Body of pancreas (tissue), 4 donors: Measurements from ENCODE around the gene DTNB. TPM values are rescaled to one million over a fixed set of nuclear protein-coding genes. Genes with fewer than 3 reads are reported as not detected.

ENCODE experiments used
- ATAC-seq: fragments of 150-250 bp; one replicate; pipeline ENCODE4 v1.9.1; 2016
- DNase-seq, 4 donors: peaks; one replicate each; pipeline ENCODE4 v3.0.0-alpha.2; 2019
- H3K27ac ChIP-seq, 4 donors: fragments of 200-600 bp; sonication (generic); 1 replicate in 3 of 4; 2 replicates in 1 of 4; pipeline versions ENCODE4 v1.5.1 to v1.6.1; 2016 to 2019; ENCODE audit warnings: mild to moderate bottlenecking in 1 of 4, mixed read lengths in 1 of 4, moderate library complexity in 1 of 4
- H3K27me3 ChIP-seq, 2 donors: fragments of 200-600 bp; sonication (generic); one replicate each; pipeline ENCODE4 v1.6.0; 2016; ENCODE audit warnings: mild to moderate bottlenecking in 1 of 2
- H3K36me3 ChIP-seq, 2 donors: fragments of 200-600 bp; sonication (generic); replicated peaks in 1 of 2; 2 replicates each; pipeline ENCODE4 v1.5.1; 2016; ENCODE audit warnings: low read depth in 2 of 2; ENCODE audit not compliant: insufficient read depth in 1 of 2
- H3K4me1 ChIP-seq: fragments of 200-600 bp; sonication (generic); one replicate; pipeline ENCODE4 v1.6.0; 2016
- H3K4me3 ChIP-seq, 2 donors: fragments of 200-600 bp; sonication (generic); 1 replicate in 1 of 2; 2 replicates in 1 of 2; pipeline ENCODE4 v1.5.1; 2016 to 2019
- H3K9me3 ChIP-seq, 3 donors: fragments of 200-600 bp; sonication (generic); 1 replicate in 2 of 3; 2 replicates in 1 of 3; pipeline ENCODE4 v1.5.1; 2016
- CTCF ChIP-seq, 7 experiments: fragments of 450-650 bp in 4 of 7; fragments of 200-600 bp in 3 of 7; sonication (generic) in 3 of 7; IDR thresholded peaks; one replicate each; pipeline ENCODE4 v1.5.1; 2016 to 2019; ENCODE audit warnings: antibody characterized with exemption in 7 of 7
- POLR2A ChIP-seq, 3 donors: fragments of 450-650 bp; IDR thresholded peaks; one replicate each; pipeline ENCODE4 v1.6.1; 2016; ENCODE audit warnings: antibody characterized with exemption in 3 of 3, mild to moderate bottlenecking in 2 of 3
- WGBS, 2 donors: methylation state at CpG; one replicate each; pipeline ENCODE4 v1.1.5; 2017; 5-methylcytosine and 5-hydroxymethylcytosine counted together
- intact Hi-C: fragments of 100-400 bp; cut with DNase I; formaldehyde crosslinking; loops from one replicate; pipeline ENCODE4 v1.15.1; 2023
- total RNA-seq, 2 donors: library from RNA; depleted of rRNA; stranded (reverse); fragments of >200 nt; gene quantifications; one replicate each; pipeline ENCODE4 v1.1.0, GENCODE V29; 2016

DTNB gene
- total RNA-seq, 2 donors from 2014 or later: 17.8 to 22.6 TPM

GRCh38 chr2:25397777-25398176 is 275.6 kb downstream of the DTNB start:
- no peaks in the 10 kb centered on the region for H3K9me3 ChIP-seq
- no peaks in the 10 kb centered on the region for H3K36me3 ChIP-seq
- intact Hi-C loops: no loop called here
- DNase-seq (no peak), ATAC-seq (no peak)
- H3K27ac ChIP-seq: no peak overlapping the region
- H3K27me3 ChIP-seq: no peaks in the 10 kb centered on the region
- no peak overlapping the region for H3K4me3 ChIP-seq
- whole genome bisulfite sequencing, 2 donors: 95 to 97% methylated on average over 4 of the region's 4 CpGs
- TF ChIP-seq CTCF (IDR thresholded peaks at IDR 0.05) (no peak), POLR2A (IDR thresholded peaks at IDR 0.05) (no peak)
- no peaks in the 10 kb centered on the region for H3K4me1 ChIP-seq

- 95 to 98% methylated on average over 9 of the region's 9 CpGs for WGBS, 2 donors
- H3K27me3 ChIP-seq: no peaks in the 10 kb centered on the region
- no peak for ATAC-seq
- no peaks in the 10 kb centered on the region for H3K36me3 ChIP-seq
- H3K4me3 ChIP-seq: no peak overlapping the region
- TF ChIP-seq CTCF (IDR thresholded peaks at IDR 0.05) (no peak), POLR2A (IDR thresholded peaks at IDR 0.05) (no peak)
- intact Hi-C loops: no loop called here
- no peaks in the 10 kb centered on the region for H3K9me3 ChIP-seq
- no peak for DNase-seq
- H3K27ac ChIP-seq: no peak overlapping the region
- H3K4me1 ChIP-seq: no peaks in the 10 kb centered on the region
Measured at GRCh38 chr2:25389161-25389560, 284.2 kb downstream of the DTNB start.

- H3K4me1 ChIP-seq: no peaks in the 10 kb centered on the region
- no peaks in the 10 kb centered on the region for H3K27me3 ChIP-seq
- DNase-seq (no peak), ATAC-seq (no peak)
- no peak for TF ChIP-seq POLR2A (IDR thresholded peaks at IDR 0.05)
- intact Hi-C loops: no loop called here
- no peaks in the 10 kb centered on the region for H3K36me3 ChIP-seq
- H3K9me3 ChIP-seq: no peaks in the 10 kb centered on the region
- WGBS, 2 donors: 88 to 97% methylated on average over 6 of the region's 6 CpGs
- H3K4me3 ChIP-seq: no peak overlapping the region
- H3K27ac ChIP-seq: no peak overlapping the region
Measured at GRCh38 chr2:25388491-25388890, 284.9 kb downstream of the DTNB start.

- no peak overlapping the region for H3K4me3 ChIP-seq
- DNase-seq: no peak
- WGBS, 2 donors: 91 to 96% methylated on average over 9 to 17 of the region's 17 CpGs
- TF ChIP-seq CTCF (IDR thresholded peaks at IDR 0.05) (no peak), POLR2A (IDR thresholded peaks at IDR 0.05) (no peak)
- no peaks in the 10 kb centered on the region for H3K9me3 ChIP-seq
- H3K27me3 ChIP-seq: no peaks in the 10 kb centered on the region
- intact Hi-C loops: no loop called here
- no peaks in the 10 kb centered on the region for H3K4me1 ChIP-seq
- no peak overlapping the region for H3K27ac ChIP-seq
- no peak for ATAC-seq
- no peaks in the 10 kb centered on the region for H3K36me3 ChIP-seq
Measured at GRCh38 chr2:25387876-25388449, 285.4 kb downstream of the DTNB start.

- no peaks in the 10 kb centered on the region for H3K9me3 ChIP-seq
- no peak for ATAC-seq
- no peaks in the 10 kb centered on the region for H3K27me3 ChIP-seq
- no peaks in the 10 kb centered on the region for H3K4me1 ChIP-seq
- DNase-seq: no peak
- WGBS, 2 donors: 91 to 93% methylated on average over 16 to 19 of the region's 19 CpGs
- intact Hi-C loops: no loop called here
- no peak overlapping the region for H3K4me3 ChIP-seq
- TF ChIP-seq CTCF (IDR thresholded peaks at IDR 0.05) (no peak), POLR2A (IDR thresholded peaks at IDR 0.05) (no peak)
- H3K36me3 ChIP-seq: no peaks in the 10 kb centered on the region
- H3K27ac ChIP-seq: no peak overlapping the region
Measured at GRCh38 chr2:25386971-25387875, 286.2 kb downstream of the DTNB start.
